ENCODE measurements around the gene MPG.

The MPG gene

DNA sequence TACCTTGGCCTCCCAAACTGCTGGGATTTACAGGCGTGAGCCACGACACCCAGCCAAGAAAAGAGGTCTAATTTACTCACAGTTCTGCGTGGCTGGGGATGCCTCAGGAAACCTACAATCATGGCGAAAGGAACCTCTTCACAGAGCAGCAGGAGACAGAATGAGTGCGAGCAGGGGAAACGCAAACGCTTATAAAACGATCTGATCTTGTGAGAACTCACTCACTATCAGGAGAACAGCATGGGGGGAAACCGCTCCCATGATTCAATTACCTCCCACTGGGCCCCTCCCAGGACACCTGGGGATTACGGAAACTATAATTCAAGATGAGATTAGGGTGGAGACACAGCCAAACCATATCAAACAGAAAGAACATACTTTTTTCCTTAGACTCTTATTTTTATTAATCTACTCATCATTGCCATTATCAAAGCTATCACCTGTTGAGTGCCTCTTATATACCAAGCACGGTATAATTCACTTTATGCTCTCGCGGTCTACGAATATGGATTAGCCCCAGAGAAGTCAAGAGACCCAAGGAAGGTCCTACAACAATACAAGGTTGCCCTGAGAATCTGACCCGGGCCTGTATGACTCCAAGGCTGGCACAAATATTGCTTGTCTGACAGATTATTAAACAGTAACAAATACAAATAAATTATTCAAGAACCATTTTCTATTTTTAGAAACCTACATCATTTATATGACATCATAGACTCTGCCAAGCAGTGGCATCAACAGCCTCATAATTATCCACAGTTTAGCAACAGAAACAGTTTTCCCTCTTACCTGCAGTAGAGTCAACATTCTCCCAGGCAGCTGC, 27.0 kb upstream of the MPG start:
- DNase-seq, result no peak

GRCh38 chr16:53346-54236, 24.4 kb upstream of the MPG start, which contains the start of the genes POLR3K and SNRNP25:
Gene POLR3K, minus strand, starts transcription at chr16:53608. Its CDS starts 22 bp downstream, at chr16:53586.
Gene SNRNP25, plus strand, starts transcription at chr16:53828. Its CDS starts 189 bp downstream, at chr16:54017.
- peak; percentile 66 for DNase-seq

GRCh38 chr16:54237-54581, 23.8 kb upstream of the MPG start:
- DNase-seq, result no peak

- no peak for DNase-seq
These were observed 22.4 kb upstream of the MPG start for GRCh38 chr16:55571-56136.

- DNase-seq, result no peak
These were observed 21.6 kb upstream of the MPG start for GRCh38 chr16:56231-56927.

GRCh38 chr16:57711-58110, 20.3 kb upstream of the MPG start:
- DNase-seq, result no peak

GRCh38 chr16:58491-59439, 19.3 kb upstream of the MPG start:
- no peak for DNase-seq

DNA sequence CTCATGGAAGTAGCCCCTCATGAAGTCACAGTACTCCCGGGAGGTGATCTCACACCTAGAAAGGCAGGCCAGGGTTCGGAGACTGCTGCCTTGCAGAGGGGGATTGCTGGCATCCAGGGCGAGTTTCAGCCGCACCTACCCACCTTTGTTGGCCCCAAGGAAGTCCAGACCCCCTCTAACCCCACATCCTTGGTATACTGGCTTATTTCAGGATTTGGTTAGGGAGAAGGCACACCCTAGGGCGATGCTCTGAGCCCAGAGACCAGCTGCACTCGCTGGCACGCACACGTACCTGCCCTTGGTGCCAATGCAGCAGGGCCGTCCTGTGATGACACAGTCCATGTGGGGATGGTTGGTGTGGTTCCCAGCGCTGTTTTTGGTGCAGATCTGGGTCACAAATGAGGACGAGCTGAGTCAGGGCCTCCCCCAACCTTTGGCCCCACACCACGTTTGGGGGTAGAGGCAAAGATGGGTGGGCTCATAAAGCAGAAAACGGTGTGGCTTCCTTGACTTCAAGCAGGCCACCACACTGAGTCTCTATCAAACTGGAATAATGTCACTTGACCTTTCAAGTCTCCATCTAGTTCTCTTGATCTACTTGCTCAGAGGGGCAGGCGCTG, 18.5 kb upstream of the MPG start:
- no peak for DNase-seq

DNA sequence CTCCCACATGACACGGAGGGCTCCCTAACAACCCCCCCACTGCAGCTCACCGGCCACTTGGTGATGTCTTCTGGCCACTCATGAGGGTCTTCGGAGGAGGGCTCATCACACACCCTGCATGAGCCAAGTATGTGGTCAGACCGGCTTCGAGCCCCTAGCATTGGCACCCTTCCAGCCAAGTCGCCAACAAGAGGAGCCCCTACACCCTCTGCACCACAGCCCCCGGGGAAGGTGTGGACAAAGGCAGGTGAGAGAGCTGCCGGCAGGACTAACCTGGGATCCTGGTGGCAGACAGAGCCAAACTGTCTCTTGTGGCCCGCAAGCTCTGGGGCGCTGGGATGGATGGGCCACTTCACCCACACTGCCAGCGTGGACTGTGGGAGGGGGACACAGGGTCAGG, 17.9 kb upstream of the MPG start:
- no peak for DNase-seq

DNA sequence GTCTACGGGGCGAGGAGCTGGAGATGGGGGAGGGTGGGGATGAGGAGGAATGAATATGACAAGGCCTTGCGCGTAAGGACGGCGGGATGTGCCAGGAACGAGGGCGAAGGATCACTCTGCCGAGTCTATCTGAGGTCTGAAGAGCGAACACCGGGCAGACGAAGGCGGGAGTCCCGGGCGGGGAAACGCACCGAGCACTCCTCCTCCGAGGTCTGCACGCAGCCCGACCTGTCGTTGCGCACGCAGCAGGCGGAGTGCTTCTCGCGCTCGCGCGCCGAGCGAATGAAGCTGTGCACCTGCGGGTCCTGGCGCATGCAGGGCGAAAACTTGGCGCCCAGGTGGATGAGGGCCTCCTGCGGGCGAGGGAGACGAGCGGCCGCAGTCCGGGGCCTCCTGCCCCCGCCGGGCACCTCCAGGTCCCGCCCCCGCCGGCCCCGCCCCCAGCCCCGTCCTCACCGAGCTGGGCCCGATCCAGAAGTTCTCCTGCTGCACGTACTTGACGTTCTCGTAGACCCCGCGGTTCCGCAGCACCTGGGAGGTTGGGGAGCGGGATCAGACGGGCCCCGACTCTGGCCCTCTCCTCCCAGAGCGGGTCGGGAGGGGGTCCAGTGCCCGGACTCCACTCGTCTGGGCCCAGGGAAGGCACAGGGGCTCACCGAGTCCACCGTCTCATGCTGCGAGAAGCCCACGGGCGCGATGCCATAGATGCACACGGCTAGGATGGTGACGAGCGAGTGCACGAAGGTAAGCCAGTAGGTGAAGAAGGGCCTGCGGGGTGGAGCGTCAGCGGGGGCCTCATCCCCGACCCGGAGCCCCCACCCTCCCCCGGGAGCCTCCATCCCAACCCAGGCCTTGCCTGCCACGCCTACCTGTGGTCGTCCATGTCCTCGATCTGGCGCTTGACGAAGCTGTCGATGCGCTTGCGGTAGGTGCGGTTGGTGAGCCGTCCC, 16.8 kb upstream of the MPG start:
- DNase-seq, result no peak

GRCh38 chr16:61879-62281, 16.1 kb upstream of the MPG start:
- no peak for DNase-seq

GRCh38 chr16:62283-62967, 15.6 kb upstream of the MPG start:
- no peak for DNase-seq

DNA sequence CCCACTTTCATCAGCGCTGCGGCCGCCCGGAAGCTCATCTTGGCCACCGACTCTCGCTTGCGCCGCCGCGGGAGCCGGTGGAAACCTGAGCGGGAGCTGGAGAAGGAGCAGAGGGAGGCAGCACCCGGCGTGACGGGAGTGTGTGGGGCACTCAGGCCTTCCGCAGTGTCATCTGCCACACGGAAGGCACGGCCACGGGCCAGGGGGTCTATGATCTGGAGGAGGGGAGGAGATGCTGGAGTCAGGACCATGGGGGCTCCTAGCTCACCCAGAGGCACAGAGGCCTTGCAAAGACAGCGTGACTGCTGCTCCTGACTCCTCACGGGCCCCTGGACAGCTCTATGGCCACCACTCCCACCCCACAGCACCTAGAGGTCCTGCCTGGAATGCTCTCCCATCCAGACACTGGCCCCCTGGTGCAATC, 15.0 kb upstream of the MPG start:
- no peak for DNase-seq

DNA sequence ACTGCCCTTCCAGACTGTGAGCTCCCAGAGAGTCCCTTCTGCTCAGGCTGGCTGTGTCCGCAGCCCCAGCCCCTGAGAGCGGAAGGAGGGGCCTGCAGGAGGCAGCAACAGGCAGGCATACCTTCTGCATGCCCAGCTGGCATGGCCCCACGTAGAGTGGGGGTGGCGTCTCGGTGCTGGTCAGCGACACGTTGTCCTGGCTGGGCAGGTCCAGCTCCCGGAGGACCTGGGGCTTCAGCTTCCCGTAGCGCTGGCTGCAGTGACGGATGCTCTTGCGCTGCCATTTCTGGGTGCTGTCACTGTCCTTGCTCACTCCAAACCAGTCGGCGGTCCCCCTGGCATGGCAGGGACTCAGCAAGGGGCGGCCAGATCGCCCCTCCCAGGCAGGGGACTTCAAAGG, 14.6 kb upstream of the MPG start:
- DNase-seq, result no peak

- no peak for DNase-seq
These were observed 13.8 kb upstream of the MPG start for GRCh38 chr16:63998-64913.

DNA sequence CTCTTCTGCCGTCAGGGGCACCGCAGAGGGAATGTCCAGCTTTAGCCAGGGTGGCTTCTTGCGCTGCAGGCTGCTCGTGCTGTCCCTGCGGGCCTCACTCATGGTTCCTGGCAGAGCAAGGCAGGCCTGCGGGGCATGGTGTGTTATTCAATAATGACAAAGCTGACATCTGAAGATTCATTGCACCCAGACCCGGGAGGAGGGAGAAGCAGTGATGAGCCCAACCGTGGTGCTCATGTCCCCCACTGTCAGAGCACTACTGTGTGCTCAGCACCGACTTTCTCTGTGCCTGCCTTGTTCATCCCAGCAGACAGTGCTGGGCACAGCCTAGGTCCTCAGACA, 13.1 kb upstream of the MPG start:
- no peak for DNase-seq

DNA sequence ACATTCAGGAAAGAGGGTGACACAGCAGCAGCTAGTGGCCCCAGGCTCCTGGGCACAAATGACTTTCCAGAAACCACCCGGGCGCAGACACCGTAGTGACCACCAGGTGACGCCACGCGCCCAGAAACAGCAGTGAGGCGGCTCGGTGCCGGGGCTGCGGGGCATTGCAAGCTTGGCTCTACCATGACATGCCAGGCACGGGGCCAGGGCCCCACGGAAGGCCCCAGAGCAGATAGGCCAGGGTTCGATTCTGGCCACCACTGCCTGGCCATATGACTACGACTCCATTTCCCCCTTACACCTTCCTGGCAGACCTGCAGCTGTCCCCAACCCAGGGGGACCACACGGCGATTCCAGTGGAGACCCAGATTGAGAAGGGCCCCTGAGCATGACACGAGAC, 12.3 kb upstream of the MPG start:
- DNase-seq, result no peak
